GM21390 (cell line): Measurements from ENCODE around the gene MLLT1.
"Not testable (repeated sequence)": the region's sequence is repeated elsewhere in the genome, so short reads cannot be mapped to it uniquely, and the experiment has no call there.

ENCODE experiments used
- ATAC-seq: cut with Tn5 transposase; IDR thresholded peaks from one replicate; pipeline ENCODE4 v1.9.1; 2021; ENCODE audit not compliant: unreplicated experiment

Gene MLLT1, protein sequence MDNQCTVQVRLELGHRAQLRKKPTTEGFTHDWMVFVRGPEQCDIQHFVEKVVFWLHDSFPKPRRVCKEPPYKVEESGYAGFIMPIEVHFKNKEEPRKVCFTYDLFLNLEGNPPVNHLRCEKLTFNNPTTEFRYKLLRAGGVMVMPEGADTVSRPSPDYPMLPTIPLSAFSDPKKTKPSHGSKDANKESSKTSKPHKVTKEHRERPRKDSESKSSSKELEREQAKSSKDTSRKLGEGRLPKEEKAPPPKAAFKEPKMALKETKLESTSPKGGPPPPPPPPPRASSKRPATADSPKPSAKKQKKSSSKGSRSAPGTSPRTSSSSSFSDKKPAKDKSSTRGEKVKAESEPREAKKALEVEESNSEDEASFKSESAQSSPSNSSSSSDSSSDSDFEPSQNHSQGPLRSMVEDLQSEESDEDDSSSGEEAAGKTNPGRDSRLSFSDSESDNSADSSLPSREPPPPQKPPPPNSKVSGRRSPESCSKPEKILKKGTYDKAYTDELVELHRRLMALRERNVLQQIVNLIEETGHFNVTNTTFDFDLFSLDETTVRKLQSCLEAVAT

DNA sequence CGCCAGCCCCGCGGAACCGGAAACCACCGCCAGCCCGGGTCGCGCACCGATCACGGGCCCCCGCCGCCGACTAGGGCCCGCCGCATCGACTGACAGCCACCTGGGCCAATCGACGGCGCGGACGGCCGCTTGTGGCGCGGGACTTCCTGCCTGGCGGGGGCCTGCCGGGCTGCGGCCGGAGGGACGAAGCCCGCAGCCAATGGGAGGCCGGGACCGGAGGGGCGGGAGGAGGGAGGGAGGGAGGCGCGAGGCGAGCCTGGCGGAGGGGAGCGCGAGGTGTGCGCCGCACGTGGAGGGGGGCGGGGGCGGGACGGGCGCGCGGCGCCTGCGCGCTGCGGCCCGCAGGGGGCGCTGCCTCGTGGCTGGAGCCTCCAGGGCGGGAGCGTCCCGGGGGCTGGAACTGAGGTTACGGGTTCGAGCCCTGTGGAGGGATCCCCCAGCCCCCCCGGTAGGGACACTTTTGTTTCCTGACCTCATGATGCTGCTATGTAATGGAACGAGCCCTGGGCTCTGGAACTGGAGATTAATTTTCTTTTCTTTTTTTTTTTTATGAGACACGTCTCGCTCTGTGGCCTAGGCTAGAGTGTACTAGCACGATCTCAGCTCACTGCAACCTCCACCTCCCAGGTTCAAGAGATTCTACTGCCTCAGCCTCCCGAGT is at the start of gene MLLT1:
TSS of gene MLLT1 (minus strand) at position 45 of the 661 bp plus-strand sequence. CDS start 191 bp downstream, outside the sequence.
- ATAC-seq: peak; percentile 83

DNA sequence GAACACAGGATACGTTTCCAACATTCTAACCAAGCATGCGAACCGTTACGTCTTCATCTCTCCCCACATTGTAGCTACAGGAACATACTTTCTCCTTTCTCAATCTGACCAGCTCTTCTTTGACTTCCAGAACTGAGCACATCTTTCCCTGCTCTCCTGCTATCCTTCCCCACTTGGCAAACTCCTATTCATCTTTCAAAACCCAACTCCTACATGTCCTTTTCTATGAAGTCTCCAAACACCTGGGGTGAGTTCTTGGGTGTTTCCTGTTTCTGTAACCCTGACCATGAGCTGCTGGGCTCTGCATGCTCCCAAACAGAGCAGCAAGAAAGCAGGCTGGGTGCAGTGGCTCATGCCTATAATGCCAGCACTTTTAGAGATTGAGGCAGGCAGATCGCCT is 47.0 kb upstream of the MLLT1 start:
- ATAC-seq: no peak

DNA sequence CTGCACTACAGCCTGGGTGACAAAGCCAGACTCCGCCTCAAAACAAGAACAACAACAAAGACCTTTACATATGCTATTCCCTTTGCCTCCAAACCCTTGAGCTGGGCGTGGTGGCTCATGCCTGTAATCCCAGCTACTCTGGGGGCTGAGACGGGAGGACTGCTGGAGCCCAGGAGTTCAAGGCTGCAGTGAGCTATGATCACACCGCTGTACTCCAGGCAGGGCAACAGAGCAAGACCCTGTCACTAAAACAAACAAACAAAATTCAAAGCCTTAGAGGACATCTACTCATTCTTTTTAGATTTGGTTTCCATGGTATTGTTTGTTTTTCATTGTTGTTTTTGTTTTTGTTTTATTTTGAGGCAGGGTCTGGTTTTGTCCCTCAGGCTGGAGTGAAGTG is 45.8 kb upstream of the MLLT1 start:
- ATAC-seq: no peak

DNA sequence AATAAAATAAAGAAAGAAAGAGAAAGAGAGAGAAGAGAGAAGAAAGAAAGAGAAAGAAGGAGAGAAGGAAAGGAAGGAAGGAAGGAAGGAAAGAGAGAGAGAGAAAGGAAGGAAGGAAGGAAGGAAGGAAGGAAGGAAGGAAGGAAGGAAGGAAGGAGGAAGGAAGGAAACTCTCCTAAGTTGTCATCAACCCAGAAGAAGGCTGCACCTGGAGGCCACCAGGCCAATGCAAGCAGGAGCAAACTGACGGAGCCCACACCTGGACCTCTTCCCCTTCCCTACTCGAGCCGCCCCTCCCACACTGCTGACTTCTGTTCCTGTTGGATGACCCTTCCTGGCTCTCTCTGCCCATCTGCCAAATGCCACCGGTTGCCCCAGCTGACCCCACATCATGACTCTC is 45.0 kb upstream of the MLLT1 start:
- no peak for ATAC-seq

DNA sequence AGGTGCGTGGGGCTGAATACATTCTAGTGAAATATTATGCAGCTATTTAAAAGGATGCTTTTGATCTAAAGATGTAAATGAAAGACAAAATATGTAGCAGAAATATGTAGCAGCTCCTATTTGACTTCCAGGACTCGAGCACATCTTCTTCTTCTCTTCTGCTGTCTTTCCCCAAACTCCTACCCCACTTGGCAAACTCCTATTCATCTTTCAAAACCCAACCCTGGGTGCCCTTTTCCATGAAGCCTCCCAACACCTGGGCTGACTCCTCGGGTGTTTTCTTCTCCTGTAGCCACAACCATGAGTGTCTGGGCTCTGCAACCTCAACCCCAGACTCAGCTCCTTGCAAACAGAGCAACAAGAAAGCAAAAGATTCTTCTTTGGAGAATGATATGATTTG is 42.5 kb upstream of the MLLT1 start:
- ATAC-seq: no peak

DNA sequence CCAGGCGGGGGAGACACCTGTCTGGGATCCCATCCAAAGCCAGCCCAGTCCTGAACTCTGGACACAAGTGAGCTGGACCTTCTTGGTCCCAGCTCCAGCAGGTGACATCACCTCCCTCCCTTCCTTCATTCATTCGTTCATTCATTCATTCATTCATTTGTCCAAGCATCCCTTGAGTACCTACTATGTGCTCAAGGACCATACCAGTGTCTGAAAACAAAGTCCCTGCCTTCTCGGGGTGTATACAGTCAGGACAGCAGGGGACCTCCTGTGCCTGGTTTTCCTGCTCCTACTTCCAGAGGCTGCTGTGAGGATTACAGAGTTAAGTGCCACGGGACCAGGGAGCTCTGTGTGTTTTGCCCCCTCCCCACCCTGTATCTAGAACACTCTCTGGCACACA is 39.6 kb upstream of the MLLT1 start:
- ATAC-seq: no peak

DNA sequence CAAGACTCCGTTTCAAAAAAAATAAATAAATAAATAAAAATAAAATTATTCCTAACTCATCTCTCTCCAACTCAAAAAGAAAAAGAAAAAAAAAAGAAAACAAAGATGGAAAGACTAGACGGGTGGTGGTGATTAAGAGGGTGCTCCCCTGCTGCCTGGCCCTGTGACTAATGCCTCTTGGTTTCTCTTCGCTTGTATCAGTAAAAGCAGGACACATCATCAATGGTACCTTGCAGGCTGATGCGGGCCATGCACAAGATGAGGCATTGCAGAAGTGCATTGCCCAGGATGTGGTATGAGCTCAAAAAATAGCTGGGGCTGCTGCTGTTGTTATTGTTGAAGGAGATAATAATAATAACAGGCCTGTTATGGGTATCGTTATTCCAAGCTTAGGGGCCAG is 39.0 kb upstream of the MLLT1 start:
- no peak for ATAC-seq

DNA sequence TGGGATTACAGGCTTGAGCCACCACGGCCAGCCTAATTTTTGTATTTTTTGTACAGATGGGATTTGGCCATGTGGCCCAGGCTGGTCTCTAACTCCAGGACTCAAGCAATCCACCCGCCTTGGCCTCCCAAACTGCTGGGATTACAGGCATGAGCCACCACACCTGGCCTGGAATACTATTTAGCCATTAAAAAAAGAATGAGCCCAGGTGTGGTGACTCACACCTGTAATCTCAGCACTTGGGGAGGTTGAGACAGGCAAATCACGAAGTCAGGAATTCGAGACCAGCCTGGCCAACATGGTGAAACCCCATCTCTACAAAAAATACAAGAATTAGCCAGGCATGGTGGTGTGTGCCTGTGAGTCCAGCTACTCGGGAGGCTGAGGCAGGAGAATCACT is 35.9 kb upstream of the MLLT1 start:
- not testable (repeated sequence) for ATAC-seq

DNA sequence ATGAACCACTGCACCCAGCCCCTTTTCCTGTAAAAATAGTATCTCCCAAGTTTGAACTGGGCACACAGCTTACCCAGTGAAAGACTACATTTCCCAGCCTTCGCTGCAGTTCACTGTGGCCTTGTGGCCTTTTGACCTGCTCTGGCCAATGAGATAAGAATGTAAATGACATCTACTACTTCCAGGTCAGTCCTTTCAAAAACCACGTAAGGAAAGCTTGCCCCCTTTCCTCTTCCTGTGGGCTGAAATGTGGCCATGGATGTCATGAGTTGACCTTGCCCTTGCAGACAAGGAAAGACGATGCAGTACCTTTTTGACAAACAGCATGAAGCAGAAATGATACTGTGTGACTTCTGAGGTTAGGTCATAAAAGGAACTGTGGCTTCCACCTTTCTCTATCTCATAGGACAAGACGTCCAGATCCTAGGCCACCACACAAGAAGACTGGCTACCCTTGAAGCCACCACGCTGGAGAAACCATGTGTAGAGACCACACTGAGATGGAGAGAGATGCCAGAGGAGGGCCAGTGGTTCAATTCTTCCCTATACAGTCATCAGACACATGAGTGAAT is 33.7 kb upstream of the MLLT1 start:
- no peak for ATAC-seq

DNA sequence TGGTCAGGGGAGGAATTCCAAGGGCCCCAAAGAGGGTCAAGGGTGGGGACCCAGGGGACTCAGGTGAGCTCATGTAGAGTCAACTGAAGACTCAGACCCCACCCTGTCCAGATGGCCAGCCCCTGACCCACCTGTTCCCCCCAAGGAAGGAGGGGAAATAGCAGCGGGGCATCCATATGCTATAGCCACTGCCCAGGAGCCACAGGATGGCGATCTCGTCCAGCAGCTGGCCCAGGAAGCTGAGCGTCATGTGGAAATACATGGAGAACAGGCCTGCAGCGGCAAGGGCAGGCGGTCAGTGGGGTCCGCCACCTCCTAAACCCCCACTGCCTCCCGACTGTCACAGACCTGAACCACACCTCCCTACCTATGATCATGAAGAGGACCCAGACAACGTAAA is 32.2 kb upstream of the MLLT1 start:
- no peak for ATAC-seq

DNA sequence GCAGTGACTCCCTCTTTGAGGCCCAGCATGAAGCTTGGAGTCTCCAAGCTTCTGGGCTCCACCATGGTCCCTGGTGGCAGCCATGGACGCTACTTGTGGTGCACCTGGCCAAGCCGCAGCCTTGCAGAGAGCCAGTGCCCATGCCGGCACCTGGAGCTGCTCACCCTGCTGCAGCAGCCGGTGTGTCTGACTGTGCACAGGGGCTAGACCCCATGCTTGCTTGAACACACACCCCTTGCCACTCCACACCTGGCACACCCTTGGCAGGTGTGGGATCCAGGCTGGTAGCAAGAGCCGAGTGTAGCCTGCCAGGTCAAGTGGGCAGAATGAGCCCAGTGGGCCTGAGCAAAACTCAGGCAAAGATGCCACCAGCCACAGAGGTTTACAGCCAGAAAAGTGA is 18.6 kb upstream of the MLLT1 start:
- ATAC-seq: no peak

DNA sequence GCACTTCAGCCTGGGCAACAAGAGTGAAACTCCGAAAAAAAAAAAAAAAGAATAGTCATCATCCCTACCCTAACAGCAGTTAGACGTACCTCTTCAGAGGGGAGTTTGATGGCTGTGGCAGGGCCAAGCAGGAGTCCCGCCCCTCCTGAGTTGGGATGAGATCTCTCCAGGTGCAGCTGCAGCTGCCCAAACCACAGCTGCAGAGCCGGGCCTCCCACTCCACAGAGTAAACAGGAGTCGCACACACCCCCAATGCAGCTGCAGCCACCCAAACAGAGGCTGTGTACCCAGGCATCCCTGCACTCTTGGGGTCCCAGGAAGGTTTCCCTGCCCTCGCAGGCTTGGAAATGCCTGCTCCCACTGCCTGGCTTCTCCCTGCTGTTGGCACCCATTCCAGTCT is 17.4 kb upstream of the MLLT1 start:
- no peak for ATAC-seq

DNA sequence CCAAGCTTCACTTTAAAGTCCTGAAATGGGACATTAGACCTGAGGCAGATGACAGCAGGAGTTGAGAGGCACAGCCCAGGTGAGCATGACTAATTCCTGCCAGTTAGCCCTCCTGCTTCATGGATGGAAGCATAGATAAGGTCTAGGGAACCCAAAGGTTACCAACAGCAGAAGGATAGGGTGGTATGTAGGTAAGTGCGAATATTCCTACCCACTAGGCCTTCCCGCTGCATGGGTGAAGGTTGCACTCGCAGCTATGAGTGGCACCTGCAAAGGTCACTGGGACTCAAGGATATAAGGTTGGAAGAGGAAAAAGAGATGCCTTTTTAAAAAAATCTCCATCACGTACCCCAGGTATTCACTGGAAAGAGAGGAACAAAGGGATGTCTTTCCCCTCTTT is 12.2 kb upstream of the MLLT1 start:
- no peak for ATAC-seq

DNA sequence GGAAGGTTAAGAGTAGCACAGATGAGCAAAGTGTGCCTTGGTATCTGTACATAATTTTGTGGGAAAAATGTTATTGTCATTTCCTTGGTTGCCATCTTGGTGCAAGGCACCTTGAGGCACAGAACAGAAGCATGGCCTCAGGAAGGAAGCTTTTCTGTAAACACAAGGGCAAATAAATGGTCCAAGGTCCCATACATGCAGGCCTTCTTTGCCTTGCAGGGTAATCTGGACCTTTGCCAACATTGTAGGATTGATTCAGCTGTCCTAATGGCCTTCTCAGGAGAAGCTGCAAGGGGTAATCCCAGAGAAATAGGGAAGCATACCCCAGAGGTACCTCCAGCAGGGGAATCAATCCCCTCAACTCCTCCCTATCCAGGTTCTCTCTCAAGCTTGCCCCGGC is 9.0 kb upstream of the MLLT1 start:
- ATAC-seq: no peak

DNA sequence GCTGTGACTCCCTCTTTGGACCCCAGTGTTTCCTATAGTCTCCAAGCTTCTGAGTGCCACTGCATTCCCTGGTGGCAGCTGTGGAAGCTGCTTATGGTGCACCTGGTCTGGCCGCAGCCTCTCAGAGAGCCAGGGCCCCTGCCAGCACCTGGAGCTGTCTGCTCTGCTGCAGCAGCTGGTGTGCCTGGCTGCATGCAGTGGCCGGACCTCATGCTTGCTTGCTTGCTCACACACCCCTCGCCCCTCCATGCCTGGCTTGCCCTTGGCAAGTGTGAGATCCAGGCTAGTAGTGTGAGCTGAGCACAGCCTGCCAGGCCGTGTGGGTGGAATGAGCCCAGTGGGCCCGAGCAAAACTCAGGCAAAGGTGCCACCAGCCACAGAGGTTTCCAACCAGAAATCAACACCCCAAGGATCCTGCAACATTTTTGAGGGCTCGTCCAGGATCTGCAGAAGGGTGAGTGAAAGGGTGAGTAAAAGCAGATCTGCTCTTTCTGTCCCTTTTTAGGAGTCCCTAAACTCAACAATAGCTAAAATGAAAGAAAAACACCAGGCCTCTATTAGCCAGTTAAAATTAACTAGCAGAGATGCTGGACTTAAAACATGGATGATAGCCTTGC is 7.6 kb upstream of the MLLT1 start:
- ATAC-seq: no peak

DNA sequence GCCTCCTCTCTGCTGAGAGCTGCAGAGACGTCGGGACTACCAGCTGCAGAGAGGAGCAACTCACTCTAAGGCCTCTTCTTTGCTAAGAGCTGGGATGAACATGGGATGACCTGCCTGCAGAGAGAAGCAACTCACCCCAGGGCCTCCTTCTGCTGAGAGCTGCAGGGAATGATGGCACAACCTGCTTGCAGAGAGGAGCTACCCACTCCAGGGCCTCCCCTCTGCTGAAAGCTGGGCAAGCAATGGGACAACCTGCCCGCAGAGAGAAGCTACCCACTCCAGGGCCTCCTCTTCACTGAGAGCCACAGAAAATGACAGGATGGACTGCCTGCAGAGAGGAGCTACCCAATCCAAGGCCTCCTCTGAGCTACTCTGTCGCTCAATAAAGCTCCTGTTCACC is 6.9 kb upstream of the MLLT1 start:
- ATAC-seq: no peak

DNA sequence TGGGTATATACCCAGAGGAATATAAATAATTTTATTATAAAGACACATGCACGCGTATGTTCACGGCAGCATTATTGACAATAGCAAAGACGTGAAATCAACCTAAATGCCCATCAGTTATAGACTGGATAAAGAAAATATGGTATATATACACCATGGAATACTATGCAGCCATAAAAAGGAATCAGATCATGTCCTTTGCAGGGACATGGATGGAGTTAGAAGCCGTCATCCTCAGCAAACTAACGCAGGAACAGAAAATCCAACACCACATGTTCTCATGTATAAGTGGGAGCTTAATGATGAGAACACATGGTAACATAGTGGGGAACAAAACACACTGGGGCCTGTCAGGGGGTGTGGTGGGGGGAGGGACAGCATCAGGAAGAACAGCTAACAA is 2.6 kb upstream of the MLLT1 start:
- ATAC-seq: not testable (repeated sequence)

DNA sequence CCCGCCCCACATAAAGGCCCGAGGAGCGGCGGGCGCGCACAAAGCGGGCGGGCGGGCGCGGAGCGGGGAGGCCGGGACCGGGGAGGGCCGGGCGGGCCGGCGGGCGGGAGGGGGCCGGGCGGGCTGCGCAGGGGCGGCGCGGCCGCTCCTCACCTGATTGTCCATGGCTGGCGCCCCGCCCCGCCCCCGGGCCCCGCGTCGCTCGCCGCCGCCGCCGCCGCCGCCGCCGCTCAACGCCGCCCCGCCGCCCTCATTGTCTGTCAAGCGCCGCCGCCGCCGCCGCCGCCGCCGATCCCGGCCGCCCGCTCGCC is 200 bp downstream of the MLLT1 start:
- peak; percentile 33 for ATAC-seq

DNA sequence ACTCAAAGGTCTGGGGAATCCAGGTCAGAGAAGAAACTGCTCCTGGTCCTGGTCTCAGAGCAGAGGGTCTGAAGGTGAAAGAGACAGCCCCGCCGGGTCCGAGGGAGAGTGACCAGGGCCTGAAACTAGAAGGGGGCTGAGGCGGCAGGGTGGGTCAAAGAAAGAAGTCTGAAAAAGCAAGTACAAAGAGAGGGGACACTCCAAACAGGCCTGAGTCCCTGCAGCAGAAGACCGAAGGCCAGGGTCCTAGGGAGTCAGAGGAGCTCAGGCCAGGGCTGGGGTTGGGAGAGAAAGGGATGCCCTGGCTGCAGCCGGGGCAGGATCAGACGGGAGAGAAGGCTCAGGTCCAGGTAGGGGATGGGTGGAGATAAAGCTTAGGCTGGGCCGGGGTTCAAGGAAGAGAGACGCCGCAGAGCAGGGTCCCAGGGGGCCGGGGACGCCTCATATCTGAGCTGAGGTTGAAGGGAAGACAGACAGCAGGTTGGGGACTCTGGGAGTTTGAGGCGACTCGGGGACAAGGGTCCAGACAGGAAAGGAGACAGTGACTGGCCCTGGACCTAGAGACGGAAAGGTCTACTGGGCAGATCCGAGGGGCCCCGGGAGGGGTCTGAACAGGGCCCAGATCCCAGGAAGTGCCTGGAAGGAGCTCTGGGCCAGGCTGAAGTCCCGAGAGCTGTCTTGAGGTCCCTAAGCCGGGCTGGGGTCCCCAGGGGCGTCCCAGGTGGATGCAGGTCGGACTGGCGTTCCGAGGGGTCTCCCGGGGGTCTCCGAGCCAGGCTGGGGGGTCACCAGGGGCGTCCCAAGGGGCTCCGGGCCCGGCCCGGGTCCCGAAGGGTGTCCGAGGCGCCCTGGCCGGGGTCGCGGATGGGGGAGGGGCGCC is 795 bp downstream of the MLLT1 start:
- ATAC-seq: peak; percentile 7

DNA sequence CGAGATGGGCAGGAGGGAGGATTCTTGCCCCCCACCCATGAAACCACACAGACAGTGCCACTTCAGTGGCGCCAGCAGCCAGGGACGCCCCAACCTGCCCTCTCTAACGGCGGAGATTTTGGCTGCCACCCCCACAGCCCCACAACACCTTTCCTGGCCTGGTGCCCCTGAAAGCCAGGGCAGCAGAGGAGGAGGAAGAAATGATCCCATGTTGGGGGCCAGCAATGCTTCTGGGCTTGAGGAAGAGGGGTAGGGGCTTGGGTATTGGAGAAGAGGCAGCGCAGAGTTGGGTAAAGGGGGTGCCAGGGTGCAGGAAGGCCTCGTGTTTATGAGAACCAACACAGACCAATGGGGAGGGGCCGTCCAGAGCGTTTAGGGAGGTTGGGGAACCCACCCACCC is 1.7 kb downstream of the MLLT1 start:
- ATAC-seq: no peak

DNA sequence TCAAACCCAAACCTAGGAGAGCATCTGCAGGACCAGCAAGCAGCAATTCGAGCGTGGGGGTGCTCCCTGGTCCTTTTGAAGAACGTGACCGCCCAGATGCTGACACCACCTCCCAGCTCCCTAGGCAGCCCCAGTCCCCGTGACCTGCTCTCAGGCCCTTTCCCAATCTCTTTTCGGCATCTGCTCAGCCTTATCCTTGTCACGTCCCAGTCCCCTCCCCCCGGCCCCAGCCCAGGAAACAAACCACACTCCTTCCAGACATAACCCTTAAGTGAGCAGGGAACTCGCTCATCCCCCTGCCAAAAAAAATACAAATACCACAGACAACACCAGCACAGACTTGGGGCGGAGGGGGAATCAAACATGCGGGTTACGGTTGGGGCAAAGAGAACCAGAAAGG is 3.3 kb downstream of the MLLT1 start:
- no peak for ATAC-seq
